H1 (cell line): Measurements from ENCODE around the gene MIA2. TPM values are rescaled to one million over a fixed set of nuclear protein-coding genes. Genes with fewer than 3 reads are reported as not detected.
"Not testable (repeated sequence)": the region's sequence is repeated elsewhere in the genome, so short reads cannot be mapped to it uniquely, and the experiment has no call there.

ENCODE experiments used
- CTCF ChIA-PET: fragments of 300-600 bp; sonication (Branson Sonifier 250); formaldehyde crosslinking; loops from one replicate; lab custom pipeline; 2021; ENCODE audit not compliant: partially characterized antibody; lab: Charles Lee
- POLR2A ChIA-PET: fragments of 300-600 bp; sonication (Branson Sonifier 250); formaldehyde crosslinking; loops from one replicate; lab custom pipeline; 2021; ENCODE audit warnings: inconsistent platforms; ENCODE audit not compliant: partially characterized antibody; lab: Charles Lee
- DNase-seq, 2 experiments: peaks; one replicate each; pipeline versions ENCODE4 v3.0.0 to v3.0.0-alpha.2; 2010 to 2022; ENCODE audit warnings: low spot score in 2 of 2, low read depth in 1 of 2, mixed read lengths in 1 of 2
- FAIRE-seq: peaks from 2 replicates; lab custom pipeline; 2011; peaks lifted over from hg19 to GRCh38; lab: Jason Lieb, UNC
- H2AFZ ChIP-seq: 2 replicates; pipeline ENCODE4 v1.8.1; 2012; ENCODE audit warnings: low read length, inconsistent platforms
- H2AK5ac ChIP-seq: 2 replicates; pipeline ENCODE4 v1.6.1; 2013; ENCODE audit warnings: low read depth, low read length
- H2BK120ac ChIP-seq: replicated peaks from 2 replicates; pipeline ENCODE3; 2013; ENCODE audit warnings: low read depth, low read length, inconsistent platforms
- H2BK12ac ChIP-seq: 2 replicates; pipeline ENCODE4 v1.6.1; 2013; ENCODE audit warnings: low read depth, low read length
- H2BK15ac ChIP-seq: 2 replicates; pipeline ENCODE4 v1.6.1; 2013; ENCODE audit warnings: low read length
- H2BK20ac ChIP-seq: 2 replicates; pipeline ENCODE4 v1.6.1; 2013; ENCODE audit warnings: low read length
- H2BK5ac ChIP-seq: 2 replicates; pipeline ENCODE4 v1.6.1; 2013; ENCODE audit warnings: low read depth, low read length
- H3K14ac ChIP-seq: 2 replicates; pipeline ENCODE4 v1.6.1; 2013; ENCODE audit warnings: inconsistent platforms; ENCODE audit not compliant: insufficient read length
- H3K18ac ChIP-seq: 2 replicates; pipeline ENCODE4 v1.6.1; 2013; ENCODE audit warnings: low read length; ENCODE audit errors: extremely low read depth
- H3K23ac ChIP-seq: 2 replicates; pipeline ENCODE4 v1.6.1; 2013; ENCODE audit warnings: inconsistent platforms; ENCODE audit not compliant: insufficient read length
- H3K23me2 ChIP-seq: 2 replicates; pipeline ENCODE4 v1.6.1; 2013; ENCODE audit warnings: low read depth, low read length
- H3K27ac ChIP-seq: 2 replicates; pipeline ENCODE4 v1.6.1; 2011; ENCODE audit warnings: low read depth, low read length, inconsistent platforms
- H3K27me3 ChIP-seq, 4 experiments: replicated peaks in 1 of 4; 1 replicate in 1 of 4; 2 replicates in 3 of 4; pipeline versions ENCODE4 v1.6.1 to v1.8.1; 2011 to 2013; ENCODE audit warnings: low read length in 3 of 4, mild to moderate bottlenecking in 3 of 4, inconsistent platforms in 2 of 4, mixed read lengths in 2 of 4, moderate library complexity in 1 of 4; ENCODE audit not compliant: control insufficient read depth in 3 of 4, insufficient read depth in 3 of 4; ENCODE audit errors: extremely low read depth in 1 of 4
- H3K36me3 ChIP-seq, 4 experiments: 2 replicates each; pipeline versions ENCODE4 v1.6.1 to v1.8.1; 2011 to 2013; ENCODE audit warnings: mild to moderate bottlenecking in 4 of 4, low read length in 3 of 4, moderate library complexity in 2 of 4, control low read depth in 1 of 4, inconsistent platforms in 1 of 4; ENCODE audit not compliant: insufficient read depth in 4 of 4, control insufficient read depth in 2 of 4
- H3K4ac ChIP-seq: replicated peaks from 2 replicates; pipeline ENCODE3; 2013; ENCODE audit warnings: low read length, low read depth, mixed read lengths, inconsistent platforms; ENCODE audit not compliant: insufficient read length
- H3K4me1 ChIP-seq, 4 experiments: replicated peaks in 1 of 4; 1 replicate in 1 of 4; 2 replicates in 3 of 4; pipeline versions ENCODE4 v1.6.1 to v1.8.1; 2011 to 2013; ENCODE audit warnings: low read length in 3 of 4, inconsistent platforms in 2 of 4, mixed read lengths in 1 of 4; ENCODE audit not compliant: insufficient read depth in 4 of 4, control insufficient read depth in 3 of 4
- H3K4me2 ChIP-seq, 2 experiments: 2 replicates each; pipeline versions ENCODE4 v1.6.1 to v1.8.1; 2011 to 2013; ENCODE audit warnings: low read depth in 2 of 2, low read length in 2 of 2, control low read depth in 1 of 2, inconsistent platforms in 1 of 2, mild to moderate bottlenecking in 1 of 2; ENCODE audit not compliant: insufficient read depth in 1 of 2
- H3K4me3 ChIP-seq, 4 experiments: fragments of 200-600, 300-600 bp in 1 of 4; sonication (generic), shearing (Covaris generic), sonication (Bioruptor Twin) in 1 of 4; 2 replicates each; pipeline versions ENCODE4 v1.5.1 to v1.8.1; 2011 to 2016; ENCODE audit warnings: low read length in 4 of 4, low read depth in 3 of 4, control low read depth in 2 of 4, inconsistent platforms in 2 of 4, mild to moderate bottlenecking in 2 of 4, mixed read lengths in 1 of 4, moderate library complexity in 1 of 4; ENCODE audit not compliant: insufficient read depth in 2 of 4; ENCODE audit errors: extremely low read depth in 1 of 4
- H3K56ac ChIP-seq: replicated peaks from 2 replicates; pipeline ENCODE3; 2013; ENCODE audit warnings: low read depth, mild to moderate bottlenecking, mixed read lengths, low read length, inconsistent platforms; ENCODE audit not compliant: insufficient read length
- H3K79me1 ChIP-seq: 2 replicates; pipeline ENCODE4 v1.6.1; 2013; ENCODE audit warnings: low read depth, low read length, control low read depth
- H3K79me2 ChIP-seq, 2 experiments: 2 replicates each; pipeline versions ENCODE4 v1.6.1 to v1.8.1; 2012 to 2013; ENCODE audit warnings: low read length in 2 of 2, mild to moderate bottlenecking in 2 of 2, inconsistent platforms in 1 of 2; ENCODE audit not compliant: insufficient read depth in 2 of 2, control insufficient read depth in 1 of 2
- H3K9ac ChIP-seq, 4 experiments: replicated peaks in 1 of 4; 1 replicate in 1 of 4; 2 replicates in 3 of 4; pipeline versions ENCODE4 v1.6.1 to v1.8.1; 2011 to 2013; ENCODE audit warnings: low read depth in 3 of 4, low read length in 3 of 4, control low read depth in 2 of 4, mild to moderate bottlenecking in 2 of 4, moderate library complexity in 2 of 4, inconsistent platforms in 1 of 4; ENCODE audit errors: extremely low read depth in 1 of 4
- H3K9me3 ChIP-seq, 2 experiments: 2 replicates each; pipeline versions ENCODE4 v1.6.1 to v1.8.1; 2012 to 2013; ENCODE audit warnings: mild to moderate bottlenecking in 2 of 2, moderate library complexity in 2 of 2, control low read depth in 1 of 2, inconsistent platforms in 1 of 2, low read depth in 1 of 2, low read length in 1 of 2, mixed read lengths in 1 of 2; ENCODE audit not compliant: insufficient read depth in 2 of 2
- H4K20me1 ChIP-seq, 2 experiments: replicated peaks in 1 of 2; 2 replicates each; pipeline versions ENCODE3 to v1.8.1; 2011 to 2013; ENCODE audit warnings: inconsistent platforms in 2 of 2, low read length in 2 of 2, mild to moderate bottlenecking in 1 of 2; ENCODE audit not compliant: insufficient read depth in 2 of 2, control insufficient read depth in 1 of 2
- H4K5ac ChIP-seq: 2 replicates; pipeline ENCODE4 v1.6.1; 2013; ENCODE audit warnings: low read length, low read depth, mixed read lengths, inconsistent platforms; ENCODE audit not compliant: insufficient read length
- H4K8ac ChIP-seq: 2 replicates; pipeline ENCODE4 v1.8.0; 2013; ENCODE audit warnings: mild to moderate bottlenecking, moderate library complexity, low read length, inconsistent platforms; ENCODE audit not compliant: insufficient read depth; ENCODE audit errors: extremely low read depth
- H4K91ac ChIP-seq: replicated peaks from 2 replicates; pipeline ENCODE3; 2013; ENCODE audit warnings: low read length, mixed read lengths, inconsistent platforms; ENCODE audit not compliant: insufficient read length
- WGBS, 2 experiments: shearing (Covaris generic) in 1 of 2; methylation state at CpG; one replicate each; pipeline versions ENCODE4 v1.1.6 to v1.1.7; 2013 to 2015; ENCODE audit warnings: low lambda C conversion rate in 2 of 2, mixed read lengths in 2 of 2, inconsistent platforms in 1 of 2, low coverage in 1 of 2, missing lambda C conversion rate in 1 of 2; ENCODE audit not compliant: insufficient replicate concordance in 2 of 2, insufficient coverage in 1 of 2, insufficient read length in 1 of 2; ENCODE audit errors: extremely low coverage in 1 of 2, missing lambda C conversion rate in 1 of 2; 5-methylcytosine and 5-hydroxymethylcytosine counted together
- polyA plus RNA-seq, 7 experiments: library from polyadenylated mRNA; depleted of rRNA in 3 of 7; stranded (reverse) in 5 of 7; unstranded in 2 of 7; fragments of >200 nt in 5 of 7; fragments of 200-250 nt in 2 of 7; gene quantifications; 1 replicate in 5 of 7; 2 replicates in 1 of 7; 4 replicates in 1 of 7; pipeline versions ENCODE4 v1.2.1 to v1.2.3, GENCODE V29; 2011 to 2013; ENCODE audit warnings: missing spikeins in 2 of 7, mixed read lengths in 2 of 7
- total RNA-seq: library from RNA; stranded (reverse); fragmentation: NEBNext Ultra II Directional; extraction: Animal tissue kit (Norgen Biotek cat#: 25700); gene quantifications from 2 replicates; pipeline ENCODE4 v1.2.1, GENCODE V29; 2021

MIA2 gene
- total and polyA plus RNA-seq, 2 of the 8 experiments (the other 6 are each of a cell fraction or from before 2014, with no cell fraction given) = 10.1 to 15.0 TPM

DNA sequence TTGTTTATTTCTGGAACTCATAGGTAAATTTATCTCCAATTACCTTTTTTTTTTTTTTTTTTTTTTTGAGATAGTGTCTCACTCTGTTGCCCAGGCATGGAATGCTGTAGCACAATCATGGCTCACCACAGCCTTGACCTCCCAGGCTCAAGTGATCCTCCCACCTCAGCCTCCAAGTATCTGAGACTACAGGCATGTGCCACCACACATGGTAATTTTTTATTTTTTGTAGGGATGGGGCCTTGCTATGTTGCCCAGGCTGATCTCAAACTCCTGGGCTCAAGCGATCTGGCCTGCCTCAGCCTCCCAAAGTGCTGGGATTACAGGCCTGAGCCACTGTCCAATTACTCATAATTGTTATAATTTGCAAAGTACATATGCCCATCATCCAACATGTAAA lies 13.2 kb upstream of the MIA2 start:
- H3K9ac ChIP-seq, H3K4ac ChIP-seq, H3K4me3 ChIP-seq, H3K18ac ChIP-seq, H3K9me3 ChIP-seq, H3K27me3 ChIP-seq, H2BK15ac ChIP-seq, H4K91ac ChIP-seq, H3K14ac ChIP-seq, H4K20me1 ChIP-seq, H2BK12ac ChIP-seq, H3K27ac ChIP-seq, H3K23me2 ChIP-seq, H3K79me2 ChIP-seq, H3K56ac ChIP-seq, H3K4me1 ChIP-seq, H2BK120ac ChIP-seq, H2AK5ac ChIP-seq, H2BK20ac ChIP-seq, H3K36me3 ChIP-seq, H3K4me2 ChIP-seq, H3K79me1 ChIP-seq, H4K5ac ChIP-seq, H4K8ac ChIP-seq, H2AFZ ChIP-seq, H2BK5ac ChIP-seq, FAIRE-seq, DNase-seq, CTCF ChIA-PET, H3K23ac ChIP-seq: not testable (repeated sequence)
- WGBS, 2 experiments = 94% methylated on average over 1 of the region's 1 CpG; no CpG with 5 or more reads in 1 of the 2 experiments
- POLR2A ChIA-PET = interaction anchor here (1.0 kb wide), 1 partner anchor 135 kb away, joined by 3 read pairs; no protein-coding TSS in a partner anchor
